Measurements from ENCODE around the gene SLC8A3. TPM values are rescaled to one million over a fixed set of nuclear protein-coding genes. Genes with fewer than 3 reads are reported as not detected.

The SLC8A3 gene
- total and polyA plus RNA-seq, 3 donors from 2014 or later: 0.39 to 0.61 (median 0.43) TPM

DNA sequence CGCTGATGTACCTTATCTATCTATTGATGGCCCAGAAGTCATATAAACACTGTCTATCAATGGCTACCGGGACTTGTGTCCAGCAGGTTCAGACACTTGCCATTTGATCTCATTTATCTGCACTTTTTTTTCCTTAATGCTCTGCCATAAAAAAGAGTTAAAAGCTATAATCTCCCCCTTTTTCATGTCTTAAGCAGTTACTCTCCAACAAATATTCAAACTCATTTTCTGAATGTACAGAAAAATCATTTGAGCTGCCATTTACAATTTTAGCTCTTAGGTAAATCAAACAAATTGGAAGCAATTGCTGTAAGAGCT, 101.4 kb downstream of the SLC8A3 start:
- H3K4me1 ChIP-seq: no peaks in the 10 kb centered on the region
- no peak for DNase-seq
- intact Hi-C loops (cut with DNase I; ENCODE audit: low total_unique reads): no loop called here
- no peak overlapping the region for H3K4me3 ChIP-seq
- no peaks in the 10 kb centered on the region for H3K27me3 ChIP-seq
- TF ChIP-seq, protein P1, sequence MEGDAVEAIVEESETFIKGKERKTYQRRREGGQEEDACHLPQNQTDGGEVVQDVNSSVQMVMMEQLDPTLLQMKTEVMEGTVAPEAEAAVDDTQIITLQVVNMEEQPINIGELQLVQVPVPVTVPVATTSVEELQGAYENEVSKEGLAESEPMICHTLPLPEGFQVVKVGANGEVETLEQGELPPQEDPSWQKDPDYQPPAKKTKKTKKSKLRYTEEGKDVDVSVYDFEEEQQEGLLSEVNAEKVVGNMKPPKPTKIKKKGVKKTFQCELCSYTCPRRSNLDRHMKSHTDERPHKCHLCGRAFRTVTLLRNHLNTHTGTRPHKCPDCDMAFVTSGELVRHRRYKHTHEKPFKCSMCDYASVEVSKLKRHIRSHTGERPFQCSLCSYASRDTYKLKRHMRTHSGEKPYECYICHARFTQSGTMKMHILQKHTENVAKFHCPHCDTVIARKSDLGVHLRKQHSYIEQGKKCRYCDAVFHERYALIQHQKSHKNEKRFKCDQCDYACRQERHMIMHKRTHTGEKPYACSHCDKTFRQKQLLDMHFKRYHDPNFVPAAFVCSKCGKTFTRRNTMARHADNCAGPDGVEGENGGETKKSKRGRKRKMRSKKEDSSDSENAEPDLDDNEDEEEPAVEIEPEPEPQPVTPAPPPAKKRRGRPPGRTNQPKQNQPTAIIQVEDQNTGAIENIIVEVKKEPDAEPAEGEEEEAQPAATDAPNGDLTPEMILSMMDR (IDR thresholded peaks at IDR 0.05): no peak
- no peak for TF ChIP-seq POLR2A (IDR thresholded peaks at IDR 0.05)
- H3K27ac ChIP-seq: no peak overlapping the region
- WGBS, 2 donors: 11 to 25% methylated on average over 2 of the region's 2 CpGs
- H3K9me3 ChIP-seq: no peaks in the 10 kb centered on the region
- H3K36me3 ChIP-seq (ENCODE audit: low read depth, missing control alignments): no peaks in the 10 kb centered on the region

DNA sequence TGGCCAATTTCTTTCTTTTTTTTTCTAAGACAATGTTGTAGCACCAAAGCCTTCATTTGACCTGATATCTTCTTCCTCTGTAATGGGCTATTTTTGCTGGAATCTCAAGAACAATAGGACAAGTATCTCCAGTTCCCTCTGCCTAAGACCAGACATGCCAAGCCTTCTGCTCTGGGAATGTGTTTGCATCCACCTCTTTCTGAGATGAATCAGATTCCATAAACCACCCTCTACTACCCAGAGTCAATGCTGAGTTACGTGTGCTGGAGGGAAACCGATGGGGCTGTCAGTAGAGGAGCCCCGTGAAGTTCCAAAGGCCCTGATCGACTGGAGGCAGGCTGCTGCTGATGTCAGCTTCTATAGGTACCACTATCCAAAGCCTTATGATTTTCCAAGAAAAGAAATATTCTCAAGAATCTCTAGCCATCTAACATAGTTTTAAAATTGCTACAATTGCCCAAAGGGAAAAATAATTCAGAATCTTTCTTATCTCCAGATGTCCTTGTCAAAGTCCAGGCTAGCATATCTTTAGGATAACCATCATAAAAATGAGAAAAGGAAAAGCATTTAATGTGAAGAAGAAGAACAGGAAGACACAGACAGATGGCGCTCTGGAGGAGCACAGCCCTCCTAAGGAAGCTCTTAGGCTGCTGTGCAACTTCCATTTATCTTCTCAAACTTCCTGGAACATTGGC, 101.9 kb downstream of the SLC8A3 start:
- peak; percentile 58 for DNase-seq
- Histone ChIP-seq H3K4me3 (no peak overlapping the region), H3K27me3 (no peaks in the 10 kb centered on the region), H3K4me1 (no peaks in the 10 kb centered on the region), H3K9me3 (no peaks in the 10 kb centered on the region), H3K27ac (no peak overlapping the region), H3K36me3 (ENCODE audit: low read depth, missing control alignments) (no peaks in the 10 kb centered on the region)
- 48 to 55% methylated on average over 5 of the region's 5 CpGs for whole genome bisulfite sequencing, 2 donors
- intact Hi-C loops (cut with DNase I; ENCODE audit: low total_unique reads): no loop called here
- no peak for TF ChIP-seq POLR2A (IDR thresholded peaks at IDR 0.05)
- TF ChIP-seq, protein P1 (IDR thresholded peaks at IDR 0.05): peak in 2 of 3 experiments; percentile 23 to 34

DNA sequence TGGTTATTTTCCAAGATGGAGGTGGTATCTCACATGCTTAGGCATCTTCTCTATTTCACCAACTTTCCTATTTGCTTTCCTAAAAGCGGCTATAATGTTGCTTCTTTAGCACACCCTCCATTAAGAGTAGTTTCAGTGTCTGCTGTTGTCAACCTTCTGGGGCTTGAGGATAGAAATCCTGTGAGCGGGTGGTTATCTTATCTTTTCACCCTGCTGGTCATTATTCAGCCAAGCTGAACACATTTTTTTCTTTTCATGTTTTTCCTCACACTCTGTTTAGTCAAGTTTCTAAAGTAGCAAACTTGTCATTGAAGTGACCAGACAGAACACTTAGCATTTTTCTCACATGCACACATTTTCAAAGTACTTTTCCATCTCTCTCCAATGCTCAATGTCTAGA, 104.5 kb downstream of the SLC8A3 start:
- Histone ChIP-seq H3K9me3 (no peaks in the 10 kb centered on the region), H3K4me3 (no peak overlapping the region), H3K4me1 (no peaks in the 10 kb centered on the region), H3K27ac (no peak overlapping the region), H3K36me3 (ENCODE audit: low read depth, missing control alignments) (no peaks in the 10 kb centered on the region), H3K27me3 (no peaks in the 10 kb centered on the region)
- DNase-seq: no peak
- WGBS, 2 donors: 51 to 59% methylated on average over 2 of the region's 2 CpGs
- TF ChIP-seq POLR2A (IDR thresholded peaks at IDR 0.05): no peak
- TF ChIP-seq, protein P1 (IDR thresholded peaks at IDR 0.05): no peak
- intact Hi-C loops (cut with DNase I; ENCODE audit: low total_unique reads): no loop called here

DNA sequence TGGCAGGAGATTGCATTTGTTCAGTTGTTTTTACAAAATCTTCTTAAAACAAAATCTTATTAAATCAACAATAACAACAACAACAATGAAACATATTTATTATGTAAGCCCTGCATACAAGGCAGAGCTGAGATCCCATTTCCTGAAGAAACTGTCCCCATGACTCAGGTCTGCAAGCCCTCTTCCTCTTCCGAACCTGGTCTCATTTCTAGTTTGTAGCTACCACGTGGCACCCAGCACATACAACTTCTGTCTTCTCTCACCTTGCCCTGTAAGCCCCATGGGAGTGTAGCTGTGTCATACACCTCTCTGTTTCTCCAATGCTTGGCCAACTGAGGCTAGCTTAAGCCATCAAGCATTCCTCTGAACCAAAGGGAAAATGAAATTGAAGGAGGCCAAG, 106.4 kb downstream of the SLC8A3 start:
- TF ChIP-seq POLR2A (IDR thresholded peaks at IDR 0.05): no peak
- TF ChIP-seq, protein P1 (IDR thresholded peaks at IDR 0.05): no peak
- intact Hi-C loops (cut with DNase I; ENCODE audit: low total_unique reads): no loop called here
- no peak for DNase-seq
- Histone ChIP-seq H3K4me3 (no peak overlapping the region), H3K4me1 (no peaks in the 10 kb centered on the region), H3K9me3 (no peaks in the 10 kb centered on the region), H3K27me3 (no peaks in the 10 kb centered on the region), H3K27ac (no peak overlapping the region), H3K36me3 (ENCODE audit: low read depth, missing control alignments) (no peaks in the 10 kb centered on the region)
- 69 to 74% methylated on average over 2 of the region's 2 CpGs for WGBS, 2 donors

DNA sequence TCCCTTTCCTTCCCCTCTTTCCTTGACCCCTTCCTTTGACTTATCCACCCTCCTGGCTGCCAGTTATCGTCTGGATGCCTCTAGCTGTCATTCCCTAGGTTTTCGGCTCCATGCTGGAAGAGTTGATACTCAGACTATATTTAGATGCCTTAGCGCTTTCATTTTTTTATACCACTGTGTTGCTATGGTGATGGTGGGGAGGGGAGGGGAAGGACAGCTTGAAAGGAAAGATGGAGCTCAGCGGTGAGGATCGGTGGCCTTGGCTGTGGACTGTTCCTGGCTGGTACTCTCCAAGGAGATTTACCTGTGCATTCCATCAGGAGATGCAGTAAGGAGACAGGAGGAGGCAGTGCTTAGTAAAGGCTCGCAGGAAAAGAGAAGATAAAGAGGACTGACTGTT, 108.7 kb downstream of the SLC8A3 start:
- no peaks in the 10 kb centered on the region for H3K4me1 ChIP-seq
- TF ChIP-seq, protein P1 (IDR thresholded peaks at IDR 0.05): no peak
- no peak for TF ChIP-seq POLR2A (IDR thresholded peaks at IDR 0.05)
- H3K27ac ChIP-seq: no peak overlapping the region
- H3K27me3 ChIP-seq: no peaks in the 10 kb centered on the region
- H3K9me3 ChIP-seq: no peaks in the 10 kb centered on the region
- DNase-seq: no peak
- H3K4me3 ChIP-seq: no peak overlapping the region
- intact Hi-C loops (cut with DNase I; ENCODE audit: low total_unique reads): no loop called here
- 73 to 76% methylated on average over 6 of the region's 6 CpGs for WGBS, 2 donors
- H3K36me3 ChIP-seq (ENCODE audit: low read depth, missing control alignments): no peaks in the 10 kb centered on the region
